AG04449 (cell line): Measurements from ENCODE around the gene SLC4A7.

Source experiments
- CTCF ChIA-PET: fragments of 350-600 bp; formaldehyde crosslinking; extraction: SDS; loops from one replicate; lab custom pipeline; 2021; ENCODE audit warnings: antibody characterized with exemption; lab: Yijun Ruan, JAX
- POLR2A ChIA-PET: fragments of 400-600, 350-600 bp; formaldehyde crosslinking; extraction: SDS; loops from one replicate; lab custom pipeline; 2020; ENCODE audit warnings: antibody characterized with exemption, inconsistent platforms; lab: Yijun Ruan, JAX
- DNase-seq: peaks from one replicate; pipeline ENCODE4 v3.0.0-alpha.2; 2010; ENCODE audit warnings: low read depth, low spot score
- H3K4me3 ChIP-seq: 2 replicates; pipeline ENCODE4 v1.5.1; 2011; ENCODE audit warnings: low read depth, mild to moderate bottlenecking, control low read depth, low read length
- CTCF ChIP-seq: IDR thresholded peaks from one replicate; pipeline ENCODE4 v1.5.1; 2011; ENCODE audit warnings: mild to moderate bottlenecking, moderate library complexity, low read length, control low read depth, inconsistent platforms; ENCODE audit not compliant: insufficient read depth; ENCODE audit errors: missing control alignments

The SLC4A7 gene

DNA sequence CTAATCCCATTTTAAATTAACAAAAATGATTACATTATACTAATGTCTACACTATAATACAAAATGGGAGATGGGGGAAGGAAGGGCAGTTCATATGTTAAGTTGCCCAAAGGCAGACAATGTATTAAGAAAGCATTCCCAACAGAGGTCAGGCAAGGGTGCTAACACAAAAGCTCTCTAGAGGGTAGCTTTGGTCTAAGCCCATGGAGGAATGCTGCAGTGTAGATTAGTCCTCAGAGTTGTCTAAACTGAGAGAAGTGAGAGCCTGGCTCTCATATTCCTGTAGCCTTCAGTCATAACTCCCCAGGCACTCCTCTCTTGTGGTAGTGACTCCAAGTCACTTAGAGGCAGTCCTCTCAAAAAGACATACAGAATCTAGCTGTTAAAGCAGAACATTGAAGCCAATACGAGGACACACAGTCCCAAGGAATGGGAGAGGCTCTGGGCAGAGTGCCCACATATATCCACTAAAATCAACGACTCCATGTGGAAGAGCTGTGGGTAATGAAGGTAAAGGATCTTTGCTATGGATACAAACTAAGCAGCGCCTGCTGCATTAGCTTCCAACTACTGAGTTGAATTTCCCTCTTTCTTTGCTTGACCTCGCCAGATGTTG, 129.5 kb downstream of the SLC4A7 start:
- POLR2A ChIA-PET: interaction anchor here (1.2 kb wide), 1 partner anchor 130 kb away, joined by 4 read pairs; the partner anchor contains the start of gene SLC4A7
- no peak for TF ChIP-seq CTCF
- CTCF ChIA-PET: interaction anchor here (1.0 to 1.5 kb wide), 3 partner anchors 12 to 974 kb away, joined by 3 to 4 read pairs (median 4); no protein-coding TSS in a partner anchor
- no peak overlapping the region for H3K4me3 ChIP-seq
- DNase-seq: no peak

- TF ChIP-seq CTCF: no peak
- POLR2A ChIA-PET: interaction anchor here (1.2 kb wide), 1 partner anchor 130 kb away, joined by 4 read pairs; the partner anchor contains the start of gene SLC4A7
- DNase-seq: no peak
- H3K4me3 ChIP-seq: no peak overlapping the region
- CTCF ChIA-PET: interaction anchor here (1.2 kb wide), 1 partner anchor 12 kb away, joined by 4 read pairs; no protein-coding TSS in a partner anchor
Measured at GRCh38 chr3:27354161-27354560, 130.0 kb downstream of the SLC4A7 start.

DNA sequence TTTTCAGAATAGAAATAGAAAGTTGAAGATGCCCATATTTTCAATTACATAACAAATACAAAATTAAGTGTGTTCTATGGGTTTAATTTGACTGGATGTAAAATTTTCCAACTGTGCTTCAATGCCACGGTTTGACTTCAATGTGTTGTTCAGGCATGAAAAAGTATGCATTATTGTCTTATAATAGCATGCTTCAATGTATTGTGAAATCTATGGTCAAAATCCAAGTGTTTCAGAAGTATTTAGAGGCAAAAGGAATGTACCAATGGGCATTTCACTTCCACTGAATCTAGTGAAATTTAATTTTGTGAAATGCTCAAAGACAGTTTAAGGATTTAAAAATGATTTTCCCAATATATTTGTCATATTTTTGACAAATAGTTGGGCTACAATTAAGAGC, 131.0 kb downstream of the SLC4A7 start:
- ChIA-PET POLR2A (no interaction called here), CTCF (interaction anchor here (1.2 kb wide), 1 partner anchor 13 kb away, joined by 4 read pairs; no protein-coding TSS in a partner anchor)
- DNase-seq: peak; percentile 31
- TF ChIP-seq CTCF: no peak
- H3K4me3 ChIP-seq: no peak overlapping the region

DNA sequence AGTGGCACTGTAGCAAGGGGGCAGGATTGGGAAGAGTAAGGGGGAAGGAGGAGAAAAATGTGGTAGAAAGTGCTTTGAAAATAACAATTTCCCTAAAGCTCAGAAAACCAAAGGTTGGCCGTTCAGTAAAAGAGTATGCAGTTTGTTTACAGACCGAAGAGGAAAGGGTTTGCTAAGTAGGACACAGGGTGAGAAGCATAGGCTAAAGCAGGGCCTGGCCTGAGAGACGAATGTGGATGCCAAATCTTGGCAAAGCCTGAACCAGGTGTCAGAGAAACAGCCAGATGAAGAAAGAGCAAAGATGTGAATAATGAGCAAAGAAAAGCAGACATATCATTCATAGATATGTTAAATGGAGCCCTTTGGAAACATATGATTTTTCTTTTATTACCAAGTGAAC, 132.1 kb downstream of the SLC4A7 start:
- no peak overlapping the region for H3K4me3 ChIP-seq
- ChIA-PET POLR2A (no interaction called here), CTCF (no interaction called here)
- no peak for DNase-seq
- TF ChIP-seq CTCF: no peak

GRCh38 chr3:27349832-27350231, 134.4 kb downstream of the SLC4A7 start:
- CTCF ChIA-PET: interaction anchor here (0.8 to 2.0 kb wide), 5 partner anchors 8 to 331 kb away, joined by 3 to 5 read pairs (median 4); partner anchors contain the start of gene SLC4A7
- POLR2A ChIA-PET: no interaction called here
- no peak for DNase-seq
- TF ChIP-seq CTCF: no peak
- H3K4me3 ChIP-seq: no peak overlapping the region

- no peak for TF ChIP-seq CTCF
- no peak for DNase-seq
- ChIA-PET CTCF (no interaction called here), POLR2A (no interaction called here)
- H3K4me3 ChIP-seq: no peak overlapping the region
Measured at GRCh38 chr3:27345959-27346865, 138.0 kb downstream of the SLC4A7 start.
